ENCODE measurements around the gene SIM1. TPM values are rescaled to one million over a fixed set of nuclear protein-coding genes. Genes with fewer than 3 reads are reported as not detected.

The SIM1 gene
- not detected for total RNA-seq

- POLR2A ChIA-PET: no interaction called here
- CTCF ChIA-PET: no interaction called here
These were observed at the start of gene SIM1 for GRCh38 chr6:100464903-100465700. Gene SIM1 (minus strand): TSS chr6:100464921. CDS start chr6:100463468, 1,453 bp downstream.

DNA sequence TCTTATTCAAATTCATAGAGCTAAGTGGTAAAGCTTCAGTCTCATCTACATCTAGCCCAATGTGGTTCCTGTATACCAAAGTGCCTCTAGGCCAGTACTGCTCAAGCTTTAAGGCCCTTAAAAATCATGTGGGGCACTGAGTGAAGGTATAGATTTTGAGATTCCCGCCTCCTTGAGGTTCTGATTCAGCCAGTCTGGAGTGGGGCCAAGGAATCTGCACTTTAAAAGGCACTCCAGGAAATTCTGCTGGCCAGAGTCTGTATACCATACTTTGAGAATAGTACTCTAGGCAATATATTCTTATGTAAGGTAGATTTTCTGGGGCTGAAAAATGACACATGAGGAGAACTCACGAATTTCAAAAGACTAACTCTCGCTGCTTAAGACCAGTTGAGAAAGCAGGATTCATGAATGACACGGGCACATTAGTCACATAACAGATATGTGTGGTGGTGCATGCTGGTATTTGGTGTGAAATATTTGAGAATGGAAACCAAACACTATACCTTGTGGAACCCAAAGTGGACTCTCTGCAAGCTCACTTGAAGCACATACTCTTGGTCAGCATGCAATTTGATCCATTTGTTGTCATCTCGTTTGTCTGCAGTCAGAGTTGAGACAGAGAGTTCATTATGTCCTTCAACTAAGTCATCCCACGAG, 47.6 kb upstream of the SIM1 start:
- POLR2A ChIA-PET: no interaction called here

GRCh38 chr6:100509101-100509500, 44.4 kb upstream of the SIM1 start:
- CTCF ChIA-PET: no interaction called here

More for the DNA sequence above, 47.6 kb upstream of the SIM1 start:
- CTCF ChIA-PET: no interaction called here

DNA sequence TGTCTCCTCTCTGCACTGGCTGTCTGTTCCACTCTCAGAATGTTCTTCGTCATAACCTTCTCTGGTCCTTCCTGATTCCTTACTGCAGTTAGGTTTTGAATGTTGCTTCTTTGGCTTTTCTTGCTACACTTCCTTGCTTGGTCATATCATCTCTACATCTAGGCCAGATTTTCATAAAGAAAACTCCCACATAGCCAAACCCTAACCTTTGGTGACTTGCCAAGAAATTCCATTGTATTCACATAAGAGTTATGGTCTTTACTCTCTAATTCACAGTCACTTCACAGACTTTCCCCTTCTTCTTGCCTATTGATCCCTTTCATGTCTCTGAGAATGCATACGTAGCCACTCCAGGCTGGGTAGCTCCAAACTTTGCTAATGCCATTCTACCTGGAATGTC, 41.9 kb upstream of the SIM1 start:
- ChIA-PET POLR2A (no interaction called here), CTCF (no interaction called here)

More at GRCh38 chr6:100509101-100509500, 44.4 kb upstream of the SIM1 start:
- POLR2A ChIA-PET: no interaction called here

DNA sequence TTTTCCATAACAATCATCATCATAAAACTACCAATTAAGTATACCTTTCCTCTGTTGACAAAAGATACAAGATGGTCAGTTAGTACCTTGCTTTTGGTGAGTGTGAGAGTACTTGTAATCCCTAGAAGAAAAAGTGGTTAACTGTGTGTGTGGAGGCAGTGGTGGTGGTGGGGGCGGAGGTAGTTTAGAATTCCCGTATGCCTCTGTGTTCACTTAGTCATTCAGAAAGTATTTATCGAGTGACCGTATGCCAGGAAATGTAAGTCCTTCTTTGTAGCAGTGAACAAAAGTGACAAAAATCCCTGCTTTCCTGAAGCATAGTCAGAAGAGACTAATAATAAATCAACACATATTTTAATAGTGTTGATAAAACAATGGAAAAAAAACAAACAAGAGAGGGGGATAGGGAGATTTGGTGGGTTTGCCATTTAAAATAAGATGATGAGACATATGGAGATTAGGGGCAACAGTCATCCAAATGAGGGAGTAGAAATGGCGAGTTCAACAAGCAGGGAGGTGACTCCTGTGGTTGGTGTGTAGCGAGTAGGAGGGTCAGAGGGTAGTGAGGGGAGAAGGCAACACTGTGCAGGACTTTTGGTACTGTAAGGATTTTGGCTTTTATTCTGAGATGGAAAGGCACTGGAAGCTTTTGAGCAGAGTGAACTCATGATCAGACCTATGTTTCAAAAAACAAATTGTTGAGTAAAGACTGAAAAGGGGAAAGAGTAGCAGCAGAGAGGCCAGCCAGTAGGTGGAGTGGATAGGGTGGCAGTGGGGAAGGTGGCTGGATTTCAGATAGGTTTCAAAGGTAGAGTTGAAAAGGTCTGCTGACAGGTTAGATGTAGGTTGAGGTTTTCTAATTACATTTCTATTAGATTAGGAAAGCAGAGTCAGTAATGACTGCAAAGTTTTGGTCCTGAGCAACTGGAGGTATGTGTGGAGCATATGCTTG, 40.3 kb upstream of the SIM1 start:
- ChIA-PET POLR2A (no interaction called here), CTCF (no interaction called here)

- CTCF ChIA-PET: no interaction called here
- POLR2A ChIA-PET: no interaction called here
These were observed 38.5 kb upstream of the SIM1 start for GRCh38 chr6:100503043-100503705.

DNA sequence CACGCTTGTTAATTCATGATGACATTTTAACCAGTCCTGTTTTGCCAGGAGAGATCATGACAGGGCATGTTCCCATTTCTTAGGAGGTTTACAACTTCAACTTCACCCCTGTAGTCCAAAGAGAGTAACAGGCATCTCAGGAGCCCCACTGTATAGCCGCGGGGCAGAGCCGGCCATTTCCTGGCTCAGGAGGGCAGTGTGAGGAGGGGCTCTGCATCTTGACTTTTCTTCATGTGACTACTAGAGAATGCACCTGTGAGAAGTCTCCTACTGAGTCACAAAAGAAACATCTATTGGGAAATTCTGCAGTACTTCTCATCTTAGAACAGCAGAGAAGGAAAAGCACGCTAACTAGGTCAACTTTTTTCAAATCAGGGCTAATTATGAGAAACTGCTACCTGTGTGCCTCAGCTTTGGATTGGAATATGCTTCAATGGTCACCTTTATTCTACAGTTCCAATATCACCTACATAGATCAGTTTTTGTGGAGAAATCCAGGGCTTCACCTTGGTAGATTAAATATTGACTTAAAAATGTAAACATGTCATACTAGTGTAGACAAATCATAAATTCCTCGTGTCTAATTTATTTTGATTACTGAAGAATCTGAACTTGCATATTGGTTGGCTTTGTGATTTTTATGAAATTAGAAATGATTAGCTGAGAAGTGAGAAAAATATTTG, 28.6 kb upstream of the SIM1 start:
- ChIA-PET POLR2A (no interaction called here), CTCF (no interaction called here)

- POLR2A ChIA-PET: no interaction called here
- CTCF ChIA-PET: no interaction called here
These were observed 27.4 kb upstream of the SIM1 start for GRCh38 chr6:100491952-100492670.

DNA sequence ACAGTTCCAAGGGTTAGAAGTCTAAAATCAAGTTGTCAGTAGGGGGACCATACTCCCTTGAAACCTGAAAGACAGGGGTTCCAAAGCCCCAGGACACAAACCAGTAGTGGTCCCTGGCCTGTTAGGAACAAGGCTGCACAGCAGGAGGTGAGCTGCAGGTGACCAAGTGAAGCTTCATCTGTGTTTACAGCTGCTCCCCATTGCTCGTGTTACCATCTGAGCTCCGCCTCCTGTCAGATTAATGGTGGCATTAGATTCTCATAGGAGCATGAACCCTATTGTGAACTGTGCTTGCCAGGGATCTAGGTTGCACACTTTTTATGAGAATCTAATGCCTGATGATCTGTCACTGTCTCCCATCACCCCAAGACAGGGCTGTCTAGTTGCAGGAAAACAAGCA, 25.3 kb upstream of the SIM1 start:
- ChIA-PET POLR2A (no interaction called here), CTCF (no interaction called here)

DNA sequence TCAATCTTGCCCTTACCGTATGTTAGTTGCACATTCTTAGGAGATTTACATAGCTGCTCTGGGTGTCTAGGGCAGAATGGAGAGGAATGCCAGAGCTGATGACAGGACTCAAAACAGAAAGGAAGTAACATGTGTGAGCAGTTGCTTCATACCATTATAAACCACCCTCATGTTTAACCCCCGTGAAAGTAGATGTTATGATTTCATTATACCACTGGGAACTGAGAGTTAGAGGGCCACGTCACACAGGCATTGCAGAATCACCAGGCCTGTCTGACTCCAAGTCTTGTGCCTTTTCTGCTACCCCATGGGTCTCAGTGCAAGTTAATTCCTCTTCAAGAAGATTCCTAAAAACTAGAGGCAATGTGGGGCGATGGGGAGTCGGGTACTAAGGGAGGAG, 23.5 kb upstream of the SIM1 start:
- CTCF ChIA-PET: no interaction called here
- POLR2A ChIA-PET: no interaction called here

DNA sequence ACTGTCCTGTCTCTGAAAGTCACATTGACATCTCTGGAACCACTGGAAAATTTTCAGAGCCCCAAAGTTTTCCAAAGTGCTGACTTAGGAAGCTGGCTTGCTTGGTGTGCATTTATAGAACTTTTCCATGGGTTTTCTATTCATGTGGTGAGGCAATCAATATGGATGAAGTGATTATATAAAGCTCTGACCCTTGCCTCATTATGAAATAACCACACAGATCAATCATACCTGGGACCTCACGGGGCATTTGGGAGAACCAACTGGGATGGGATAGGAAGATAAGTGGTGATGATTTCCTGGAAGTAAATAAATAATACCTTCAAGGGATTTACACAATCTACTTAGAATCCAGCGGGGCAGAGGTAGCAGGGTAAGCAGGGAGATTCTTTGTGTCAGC, 22.9 kb upstream of the SIM1 start:
- CTCF ChIA-PET: no interaction called here
- POLR2A ChIA-PET: no interaction called here

DNA sequence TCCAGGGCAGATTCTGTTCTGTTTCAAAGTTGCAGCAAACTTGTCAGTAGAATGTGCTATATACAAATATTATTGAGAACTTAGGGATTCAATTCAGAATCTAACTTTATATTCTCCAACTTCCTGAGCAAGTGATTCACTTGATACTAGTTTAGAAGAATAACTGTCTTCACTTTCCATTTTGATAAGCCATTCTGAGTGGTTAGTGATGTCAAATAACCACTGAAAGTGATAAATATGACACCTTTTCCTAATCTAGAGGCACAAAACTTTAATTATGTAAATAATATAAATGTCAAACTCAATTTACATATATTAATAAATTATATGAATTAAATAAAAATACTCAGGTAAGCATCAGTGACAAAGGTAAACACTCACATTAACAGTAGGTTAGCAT, 20.5 kb upstream of the SIM1 start:
- ChIA-PET POLR2A (no interaction called here), CTCF (no interaction called here)

GRCh38 chr6:100484474-100484873, 19.8 kb upstream of the SIM1 start:
- POLR2A ChIA-PET: no interaction called here
- CTCF ChIA-PET: no interaction called here

DNA sequence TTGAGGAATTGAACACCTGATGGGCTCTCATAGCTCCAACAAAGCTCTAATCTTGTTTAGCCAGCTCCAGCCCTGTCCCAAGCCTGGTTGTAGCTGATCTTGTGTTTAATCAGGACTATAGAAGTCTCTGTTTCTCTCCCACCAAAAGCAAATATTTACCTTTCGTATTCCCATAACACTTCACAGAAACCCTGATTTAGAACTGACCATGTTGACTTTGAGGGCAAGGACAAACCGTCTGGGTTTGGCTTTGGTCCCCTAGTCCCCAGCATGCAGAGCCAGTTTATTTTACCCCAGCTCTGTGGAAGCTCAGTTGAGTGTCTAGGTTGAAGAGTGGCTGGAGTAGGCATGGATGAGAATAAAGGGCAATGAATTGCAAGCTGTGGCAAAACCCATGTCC, 18.0 kb upstream of the SIM1 start:
- CTCF ChIA-PET: interaction anchor here (0.6 kb wide), 1 partner anchor 314 kb away, joined by 4 read pairs; no protein-coding TSS in a partner anchor
- POLR2A ChIA-PET: no interaction called here

- POLR2A ChIA-PET: no interaction called here
- CTCF ChIA-PET: interaction anchor here (1.1 kb wide), 1 partner anchor 363 kb away, joined by 4 read pairs; no protein-coding TSS in a partner anchor
These were observed 14.7 kb upstream of the SIM1 start for GRCh38 chr6:100479179-100480035.

GRCh38 chr6:100475554-100476320, 11.0 kb upstream of the SIM1 start:
- ChIA-PET CTCF (no interaction called here), POLR2A (no interaction called here)

DNA sequence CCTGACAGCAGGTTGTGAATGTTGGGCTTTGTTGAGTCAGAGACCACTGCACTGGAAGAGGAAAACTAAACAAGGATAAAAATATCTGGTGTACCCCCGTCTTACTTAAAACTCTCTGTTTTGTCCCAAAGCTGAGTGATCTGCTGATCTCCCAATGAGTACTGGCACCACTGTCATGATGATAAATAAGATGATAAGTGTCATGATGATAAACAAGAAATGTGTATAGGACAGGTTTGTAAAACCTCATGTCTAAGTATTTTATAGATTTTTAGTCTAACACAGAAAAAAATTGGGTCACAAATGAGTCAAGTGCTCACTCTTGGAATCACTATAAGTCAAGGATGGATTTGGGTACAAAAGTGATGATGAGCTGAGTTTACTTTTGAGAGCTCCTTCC, 8.5 kb upstream of the SIM1 start:
- ChIA-PET CTCF (no interaction called here), POLR2A (interaction anchor here (0.6 kb wide), 1 partner anchor 9 kb away, joined by 3 read pairs; no protein-coding TSS in a partner anchor)

Data from activated CD8-positive, alpha-beta memory T cell treated with anti-CD3 and anti-CD28 coated beads for 36 hours (primary cell).